Mesodermal cell (in vitro differentiated cells): ENCODE data around the gene MRPL37.
A peak's percentile ranks its signal among the peaks of the same experiment; 100 is the strongest.
"Not testable (repeated sequence)": the region's sequence is repeated elsewhere in the genome, so short reads cannot be mapped to it uniquely, and the experiment has no call there.

Source experiments
- H3K27ac ChIP-seq: 2 replicates; pipeline ENCODE4 v1.7.0; 2013; ENCODE audit warnings: mild to moderate bottlenecking, low read depth, low read length, moderate library complexity; ENCODE audit not compliant: severe bottlenecking
- H3K36me3 ChIP-seq: 2 replicates; pipeline ENCODE4 v1.7.1; 2013; ENCODE audit warnings: mild to moderate bottlenecking, low read length, moderate library complexity; ENCODE audit not compliant: control insufficient read depth, insufficient read depth
- H3K4me1 ChIP-seq: one replicate; pipeline ENCODE4 v1.7.1; 2013; ENCODE audit warnings: mild to moderate bottlenecking, low read length; ENCODE audit not compliant: insufficient read depth, control insufficient read depth, poor library complexity, severe bottlenecking
- H3K4me3 ChIP-seq: 2 replicates; pipeline ENCODE4 v1.7.0; 2013; ENCODE audit warnings: low read length, control low read depth, mild to moderate bottlenecking; ENCODE audit not compliant: insufficient read depth, poor library complexity, severe bottlenecking; ENCODE audit errors: extremely low read depth
- H3K9me3 ChIP-seq: 2 replicates; pipeline ENCODE4 v1.7.1; 2013; ENCODE audit warnings: mild to moderate bottlenecking, low read length, moderate library complexity; ENCODE audit not compliant: control insufficient read depth
- WGBS, 2 experiments: methylation state at CpG; one replicate each; pipeline ENCODE4 v1.1.5; 2013; ENCODE audit warnings: missing lambda C conversion rate in 2 of 2; ENCODE audit not compliant: insufficient coverage in 2 of 2; 5-methylcytosine and 5-hydroxymethylcytosine counted together

MRPL37 gene

GRCh38 chr1:54228638-54229079, 28.7 kb downstream of the MRPL37 start:
- H3K4me3 ChIP-seq, result no peak overlapping the region
- H3K36me3 ChIP-seq, result peaks cover 28% of the 10 kb centered on the region
- no peak overlapping the region for H3K27ac ChIP-seq
- 99% methylated on average over 12 to 13 of the region's 13 CpGs for WGBS, 2 experiments
- H3K9me3 ChIP-seq, result no peaks in the 10 kb centered on the region
- peaks cover 48% of the 10 kb centered on the region for H3K4me1 ChIP-seq

DNA sequence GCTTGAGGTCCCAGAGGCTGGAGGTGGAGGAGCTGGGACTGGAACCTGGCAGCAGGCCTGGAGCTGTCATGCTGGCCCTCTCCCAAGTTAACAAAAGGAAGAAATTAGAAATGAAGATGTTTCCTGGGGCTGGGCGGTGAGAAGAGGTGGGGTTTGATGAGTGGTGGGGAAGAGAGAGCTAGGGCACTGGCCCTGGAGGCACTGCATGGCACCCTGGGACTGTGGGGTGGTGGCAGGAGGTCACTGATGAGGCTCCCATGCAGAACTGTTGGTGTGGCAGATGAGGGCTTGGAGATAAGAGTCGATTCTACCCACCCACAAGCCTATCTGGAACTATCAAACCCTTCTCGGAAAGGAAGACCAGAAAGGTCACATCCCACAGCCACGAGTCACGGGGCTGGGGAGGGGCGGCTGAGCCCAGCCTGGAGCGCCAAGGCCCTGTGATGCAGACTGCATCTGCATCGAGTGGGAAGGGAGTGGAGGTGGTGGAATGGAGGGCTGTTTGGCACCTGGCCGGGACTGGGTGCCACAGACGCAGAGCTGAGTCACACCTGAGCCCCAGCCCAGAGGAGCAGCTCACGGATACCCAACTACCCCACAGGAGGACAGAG, 29.4 kb downstream of the MRPL37 start:
- no peak overlapping the region for H3K4me3 ChIP-seq
- WGBS, 2 experiments, result 71 to 77% methylated on average over 6 to 10 of the region's 11 CpGs
- no peaks in the 10 kb centered on the region for H3K9me3 ChIP-seq
- H3K27ac ChIP-seq, result peak overlapping the region; percentile 76
- H3K4me1 ChIP-seq, result peaks cover 48% of the 10 kb centered on the region
- peaks cover 30% of the 10 kb centered on the region for H3K36me3 ChIP-seq

DNA sequence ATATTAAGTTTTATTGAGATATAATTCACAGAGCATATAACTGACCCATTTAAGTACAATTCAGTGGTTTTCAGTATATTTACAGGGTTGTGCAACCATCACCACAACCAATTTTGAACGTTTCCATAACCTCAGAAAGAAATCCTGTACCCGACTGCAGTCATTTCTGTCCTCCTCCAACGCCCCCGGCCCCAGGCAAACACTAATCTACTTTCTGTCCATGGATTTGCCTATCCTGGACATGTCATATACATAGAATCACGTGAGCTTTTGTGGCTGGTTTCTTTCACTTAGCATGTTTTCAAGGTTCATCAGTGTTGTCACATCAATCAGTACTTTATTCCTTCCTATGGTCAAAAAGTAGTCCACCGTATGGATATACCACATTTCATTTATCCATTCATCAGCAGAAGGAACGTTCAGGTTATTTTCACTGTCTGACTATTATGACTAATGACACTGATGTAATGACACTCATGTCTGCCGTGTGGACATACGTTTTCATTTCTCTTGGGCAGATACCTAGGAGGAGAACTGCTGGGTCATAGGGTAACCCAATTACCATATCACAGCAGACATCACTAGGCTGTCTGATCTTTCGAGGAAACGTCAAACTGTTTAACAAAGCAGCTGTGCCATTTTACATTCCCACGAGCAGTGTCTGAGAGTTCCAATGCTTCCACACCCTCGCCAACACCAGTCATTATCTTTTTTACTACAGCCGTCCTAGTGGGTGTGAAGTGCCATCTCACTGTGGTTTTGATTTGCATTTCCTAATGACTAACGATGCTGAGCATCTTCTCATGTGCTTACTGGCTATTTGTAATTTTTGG, 30.8 kb downstream of the MRPL37 start:
- peaks cover 36% of the 10 kb centered on the region for H3K36me3 ChIP-seq
- 92 to 93% methylated on average over 12 to 13 of the region's 15 CpGs for whole genome bisulfite sequencing, 2 experiments

DNA sequence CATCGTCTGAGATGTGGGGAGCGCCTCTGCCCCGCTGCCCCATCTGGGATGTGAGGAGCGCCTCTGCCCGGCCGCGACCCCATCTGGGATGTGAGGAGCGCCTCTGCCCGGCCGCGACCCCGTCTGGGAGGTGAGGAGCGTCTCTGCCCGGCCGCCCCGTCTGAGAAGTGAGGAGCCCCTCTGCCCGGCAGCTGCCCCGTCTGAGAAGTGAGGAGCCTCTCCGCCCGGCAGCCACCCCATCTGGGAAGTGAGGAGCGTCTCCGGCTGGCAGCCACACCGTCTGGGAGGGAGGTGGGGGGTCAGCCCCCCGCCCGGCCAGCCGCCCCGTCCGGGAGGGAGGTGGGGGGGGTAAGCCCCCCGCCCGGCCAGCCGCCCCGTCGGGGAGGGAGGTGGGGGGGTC, 33.2 kb downstream of the MRPL37 start:
- not testable (repeated sequence) for H3K4me3 ChIP-seq, H3K27ac ChIP-seq, H3K9me3 ChIP-seq
- Histone ChIP-seq H3K36me3 (peaks cover 52% of the 10 kb centered on the region), H3K4me1 (peaks cover 19% of the 10 kb centered on the region)
- 88% methylated on average over 7 of the region's 33 CpGs; no CpG with 5 or more reads in 1 of the 2 experiments for WGBS, 2 experiments

More for the DNA sequence above, 30.8 kb downstream of the MRPL37 start:
- Histone ChIP-seq H3K9me3 (no peaks in the 10 kb centered on the region), H3K27ac (no peak overlapping the region), H3K4me1 (peaks cover 38% of the 10 kb centered on the region), H3K4me3 (no peak overlapping the region)

GRCh38 chr1:54234284-54234683, 34.3 kb downstream of the MRPL37 start:
- Histone ChIP-seq H3K27ac (no peak overlapping the region), H3K9me3 (no peaks in the 10 kb centered on the region), H3K4me1 (peaks cover 8% of the 10 kb centered on the region), H3K4me3 (no peak overlapping the region), H3K36me3 (peaks cover 61% of the 10 kb centered on the region)
- WGBS, 2 experiments, result 100% methylated on average over 2 of the region's 2 CpGs; no CpG with 5 or more reads in 1 of the 2 experiments

DNA sequence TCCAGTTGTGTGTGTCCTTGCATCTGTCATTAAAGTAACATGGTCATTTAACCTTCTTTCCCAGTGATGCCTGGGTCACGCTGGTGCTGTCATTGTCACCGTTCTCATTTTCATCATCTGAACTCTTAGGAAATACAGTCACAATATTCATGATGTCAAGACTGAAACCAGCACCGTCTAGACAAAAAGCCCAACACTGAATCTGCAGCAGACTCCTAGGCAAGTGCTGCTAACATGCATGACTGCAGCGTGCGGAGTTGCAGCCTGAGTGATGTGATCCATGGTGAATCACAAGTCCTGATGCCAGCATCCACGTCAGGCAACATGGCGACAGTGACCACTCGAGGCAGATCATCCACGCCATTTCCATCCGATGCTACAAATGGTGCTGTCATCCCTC, 37.6 kb downstream of the MRPL37 start:
- H3K4me3 ChIP-seq, result no peak overlapping the region
- 93 to 94% methylated on average over 10 of the region's 10 CpGs for WGBS, 2 experiments
- no peaks in the 10 kb centered on the region for H3K4me1 ChIP-seq
- peaks cover 76% of the 10 kb centered on the region for H3K36me3 ChIP-seq
- no peak overlapping the region for H3K27ac ChIP-seq
- H3K9me3 ChIP-seq, result no peaks in the 10 kb centered on the region

GRCh38 chr1:54238353-54239034, 38.5 kb downstream of the MRPL37 start:
- Histone ChIP-seq H3K9me3 (no peaks in the 10 kb centered on the region), H3K4me1 (no peaks in the 10 kb centered on the region), H3K4me3 (no peak overlapping the region), H3K36me3 (peaks cover 85% of the 10 kb centered on the region), H3K27ac (no peak overlapping the region)
- 92 to 96% methylated on average over 8 of the region's 12 CpGs for WGBS, 2 experiments

DNA sequence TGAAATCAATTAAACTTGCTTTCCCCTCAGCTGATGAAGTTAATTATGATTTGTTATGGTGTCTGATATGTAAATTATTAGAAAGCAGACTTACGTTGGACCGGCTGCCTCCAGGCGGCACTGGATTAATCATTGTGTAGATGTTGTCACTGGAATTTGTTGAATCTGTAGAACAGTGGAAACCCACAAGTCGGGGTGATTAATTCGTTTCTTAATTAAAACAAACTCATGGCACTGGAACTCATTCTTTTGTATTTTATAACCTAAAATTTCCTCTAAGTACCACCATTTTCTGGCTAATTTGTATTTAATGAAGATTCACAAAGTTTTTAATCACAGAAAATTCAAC, 39.0 kb downstream of the MRPL37 start:
- Histone ChIP-seq H3K9me3 (no peaks in the 10 kb centered on the region), H3K36me3 (peaks cover 90% of the 10 kb centered on the region), H3K4me1 (no peaks in the 10 kb centered on the region), H3K27ac (no peak overlapping the region), H3K4me3 (no peak overlapping the region)
- WGBS, 2 experiments, result 95 to 100% methylated on average over 3 of the region's 5 CpGs

- Histone ChIP-seq H3K4me3 (no peak overlapping the region), H3K36me3 (peaks cover 91% of the 10 kb centered on the region), H3K9me3 (no peaks in the 10 kb centered on the region), H3K4me1 (no peaks in the 10 kb centered on the region), H3K27ac (no peak overlapping the region)
- 96 to 97% methylated on average over 6 to 7 of the region's 10 CpGs for WGBS, 2 experiments
These were observed 39.7 kb downstream of the MRPL37 start for GRCh38 chr1:54239631-54240031.

DNA sequence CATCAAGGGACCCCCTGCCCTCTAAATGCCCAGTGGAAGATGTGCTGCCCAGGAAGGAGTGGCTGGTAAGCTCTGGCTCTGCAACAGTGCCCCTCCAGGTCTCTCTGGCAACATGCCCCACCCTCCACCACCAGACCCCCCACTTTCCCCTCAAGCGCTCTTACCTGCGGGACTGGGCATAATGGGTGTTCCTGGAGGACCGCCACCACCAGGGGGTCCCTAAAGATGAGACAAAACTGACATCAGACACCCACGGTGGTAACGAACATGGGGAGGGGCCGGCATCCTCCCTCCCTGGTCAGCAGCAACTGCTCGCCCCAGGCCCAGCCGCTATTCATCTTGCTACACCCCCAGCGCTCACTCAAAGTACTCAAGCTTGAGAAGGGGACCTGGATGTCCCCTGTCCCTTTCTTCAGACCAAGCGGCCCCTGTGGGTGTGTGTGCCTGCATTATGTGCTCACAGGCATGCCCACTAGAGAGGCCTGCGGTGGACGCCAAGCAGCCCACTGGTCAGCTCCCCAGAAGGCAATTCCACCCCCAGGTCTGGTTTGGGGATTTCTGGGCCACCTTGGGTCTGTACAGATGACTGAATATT, 40.9 kb downstream of the MRPL37 start:
- WGBS, 2 experiments, result 94 to 98% methylated on average over 10 to 12 of the region's 12 CpGs
- Histone ChIP-seq H3K36me3 (peaks cover 91% of the 10 kb centered on the region), H3K27ac (no peak overlapping the region), H3K4me1 (no peaks in the 10 kb centered on the region), H3K9me3 (no peaks in the 10 kb centered on the region), H3K4me3 (no peak overlapping the region)
